NT2/D1 (cell line): ENCODE measurements around the gene FBXO8.

Experiments used
- SUZ12 ChIP-seq: IDR thresholded peaks from 2 replicates; pipeline ENCODE4 v1.6.1; 2011; ENCODE audit not compliant: insufficient read length, insufficient read depth; ENCODE audit errors: extremely low read depth
- YY1 ChIP-seq: IDR thresholded peaks from 2 replicates; pipeline ENCODE4 v1.6.1; 2011; ENCODE audit not compliant: insufficient read length, insufficient read depth
- ZNF274 ChIP-seq: IDR thresholded peaks from 2 replicates; pipeline ENCODE4 v1.6.1; 2011; ENCODE audit warnings: mild to moderate bottlenecking, low read depth, low read length

GRCh38 chr4:174255374-174255773, 28.1 kb downstream of the FBXO8 start:
- no peak for TF ChIP-seq YY1
- no peak for TF ChIP-seq ZNF274
- TF ChIP-seq SUZ12 = no peak
